LHCN-M2 (cell line): ENCODE measurements around the gene ZPR1. TPM values are rescaled to one million over a fixed set of nuclear protein-coding genes. Genes with fewer than 3 reads are reported as not detected.
"Not testable (repeated sequence)": the region's sequence is repeated elsewhere in the genome, so short reads cannot be mapped to it uniquely, and the experiment has no call there.

Experiments used
- DNase-seq: peaks from one replicate; pipeline ENCODE4 v3.0.0-alpha.2; 2012; ENCODE audit warnings: low read depth
- polyA plus RNA-seq: library from polyadenylated mRNA; unstranded; fragments of >200 nt; gene quantifications from one replicate; pipeline ENCODE4 v1.2.1, GENCODE V29; 2012; ENCODE audit warnings: missing spikeins
- total RNA-seq: library from RNA; depleted of rRNA; stranded (reverse); fragments of >200 nt; gene quantifications from 2 replicates; pipeline ENCODE4 v1.2.3, GENCODE V29; 2014; rRNA removed

Gene ZPR1, protein sequence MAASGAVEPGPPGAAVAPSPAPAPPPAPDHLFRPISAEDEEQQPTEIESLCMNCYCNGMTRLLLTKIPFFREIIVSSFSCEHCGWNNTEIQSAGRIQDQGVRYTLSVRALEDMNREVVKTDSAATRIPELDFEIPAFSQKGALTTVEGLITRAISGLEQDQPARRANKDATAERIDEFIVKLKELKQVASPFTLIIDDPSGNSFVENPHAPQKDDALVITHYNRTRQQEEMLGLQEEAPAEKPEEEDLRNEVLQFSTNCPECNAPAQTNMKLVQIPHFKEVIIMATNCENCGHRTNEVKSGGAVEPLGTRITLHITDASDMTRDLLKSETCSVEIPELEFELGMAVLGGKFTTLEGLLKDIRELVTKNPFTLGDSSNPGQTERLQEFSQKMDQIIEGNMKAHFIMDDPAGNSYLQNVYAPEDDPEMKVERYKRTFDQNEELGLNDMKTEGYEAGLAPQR
- total RNA-seq, result 67.5 and 78.7 TPM in 2 replicates
- polyA plus RNA-seq, result 43.9 TPM

DNA sequence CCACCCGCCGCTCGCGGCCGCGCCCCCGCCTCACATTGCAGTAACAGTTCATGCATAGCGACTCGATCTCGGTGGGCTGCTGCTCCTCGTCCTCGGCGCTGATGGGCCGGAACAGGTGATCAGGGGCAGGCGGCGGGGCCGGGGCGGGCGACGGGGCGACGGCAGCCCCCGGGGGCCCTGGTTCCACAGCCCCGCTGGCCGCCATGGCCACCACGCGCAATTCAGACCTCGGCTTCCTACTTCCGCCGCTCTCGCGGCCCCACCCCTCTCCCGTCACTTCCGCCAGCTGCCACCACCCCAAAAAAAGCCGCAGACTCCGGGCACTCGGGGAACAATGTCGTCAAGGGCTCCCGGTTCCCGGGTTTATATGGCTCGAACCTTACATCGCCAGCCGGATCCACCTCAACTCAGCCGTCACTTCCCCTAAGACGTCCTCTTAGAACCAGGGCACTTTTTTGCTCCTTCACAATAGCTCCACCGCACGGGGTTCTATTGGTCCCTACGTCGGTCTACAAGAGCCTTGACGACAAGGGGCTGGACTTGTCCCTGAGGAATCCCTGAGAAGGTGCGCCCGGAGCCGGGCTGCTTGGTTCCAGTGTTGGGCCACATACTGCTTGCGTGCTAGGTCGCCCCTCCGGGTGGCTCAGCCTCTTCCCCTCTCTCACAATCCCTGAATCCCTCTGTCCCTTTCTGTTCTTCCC, at the start of gene ZPR1:
ZPR1 (minus strand) TSS at position 238 of the 701 bp plus-strand sequence; CDS start at position 205, 33 bp downstream.
- DNase-seq, result peak; percentile 66

DNA sequence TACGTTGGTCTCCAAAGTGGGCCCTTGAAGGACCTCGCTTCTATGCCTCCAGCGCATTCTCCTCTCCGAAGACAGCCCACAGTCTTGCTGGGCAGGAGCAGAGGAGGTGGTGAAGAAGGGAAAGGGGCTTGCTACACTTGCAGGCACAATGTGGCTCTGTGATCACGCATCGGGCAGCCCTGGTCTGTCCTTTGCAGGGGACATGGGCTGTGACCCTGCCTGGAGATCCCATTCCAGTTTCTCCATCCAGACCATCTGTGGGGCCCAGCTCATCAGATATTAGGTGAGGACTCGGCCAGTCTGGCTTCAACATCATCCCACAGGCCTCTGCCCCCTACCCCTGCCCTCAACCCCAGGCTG, 48.8 kb upstream of the ZPR1 start:
- no peak for DNase-seq

DNA sequence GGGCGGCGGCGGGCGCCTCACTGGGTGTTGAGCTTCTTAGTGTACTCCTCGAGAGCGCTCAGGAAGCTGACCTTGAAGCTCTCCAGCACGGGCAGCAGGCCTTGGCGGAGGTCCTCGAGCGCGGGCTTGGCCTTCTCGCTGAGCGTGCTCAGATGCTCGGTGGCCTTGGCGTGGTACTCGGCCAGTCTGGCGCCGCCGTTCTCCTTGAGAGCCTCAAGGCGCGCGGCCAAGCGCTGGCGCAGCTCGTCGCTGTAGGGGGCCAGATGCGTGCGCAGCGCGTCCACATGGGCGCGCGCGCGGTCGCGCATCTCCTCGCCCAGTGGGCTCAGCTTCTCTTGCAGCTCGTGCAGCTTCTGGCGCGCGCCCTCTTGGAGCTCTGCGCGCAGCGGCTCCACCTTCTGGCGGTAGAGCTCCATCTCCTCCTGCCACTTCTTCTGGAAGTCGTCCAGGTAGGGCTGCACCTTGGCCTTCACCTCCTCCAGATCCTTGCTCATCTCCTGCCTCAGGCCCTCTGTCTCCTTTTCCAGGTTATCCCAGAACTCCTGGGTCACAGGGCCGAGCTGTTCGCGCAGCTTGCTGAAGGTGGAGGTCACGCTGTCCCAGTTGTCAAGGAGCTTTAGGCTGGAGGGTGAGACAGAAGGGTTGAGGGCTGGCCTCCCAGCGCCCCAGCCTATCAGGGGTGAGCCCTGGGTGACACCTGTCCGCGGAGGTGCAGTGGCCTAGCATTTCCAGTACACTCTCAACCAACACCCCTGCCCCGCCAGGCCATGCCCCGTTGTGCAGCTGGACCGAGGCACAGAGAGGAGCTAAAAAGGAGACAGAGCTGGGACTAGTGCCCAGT, 48.2 kb upstream of the ZPR1 start:
- DNase-seq, result peak; percentile 81

DNA sequence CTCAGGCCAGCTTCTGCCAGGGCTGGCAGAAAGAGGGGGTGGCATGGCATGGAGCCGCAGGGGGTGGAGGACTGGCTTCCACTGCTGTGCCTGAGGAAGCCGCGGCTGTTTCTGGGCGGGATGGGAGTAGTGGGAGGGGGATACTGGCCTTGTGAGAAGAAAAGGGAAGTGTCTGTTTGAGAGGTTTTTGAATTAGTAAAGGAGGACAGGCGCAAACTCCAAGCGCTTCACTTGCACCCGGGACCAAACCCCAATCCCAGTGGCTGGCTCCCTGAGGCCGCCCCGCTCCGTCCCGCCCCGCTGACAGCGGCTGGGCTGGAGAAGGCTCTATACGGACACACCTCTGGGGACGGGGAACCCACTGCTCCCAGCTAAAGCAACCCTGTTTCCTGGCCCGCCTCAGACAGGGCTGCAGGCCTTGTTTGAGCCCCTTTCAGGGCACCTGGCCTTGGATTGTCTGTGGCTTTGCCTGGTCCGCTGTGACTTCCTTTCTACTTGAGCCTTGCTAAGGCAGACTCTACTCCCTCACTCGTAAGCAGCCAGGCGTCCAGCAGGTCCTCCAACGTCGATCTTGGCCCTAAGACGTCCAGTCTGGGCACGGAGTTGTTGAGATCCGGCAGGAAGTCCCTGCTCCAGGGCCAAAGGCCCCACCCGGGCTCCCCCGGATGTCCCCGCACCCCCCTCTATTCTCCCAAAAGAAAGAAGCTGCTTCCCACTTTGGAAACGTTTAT, 47.4 kb upstream of the ZPR1 start:
- no peak for DNase-seq

DNA sequence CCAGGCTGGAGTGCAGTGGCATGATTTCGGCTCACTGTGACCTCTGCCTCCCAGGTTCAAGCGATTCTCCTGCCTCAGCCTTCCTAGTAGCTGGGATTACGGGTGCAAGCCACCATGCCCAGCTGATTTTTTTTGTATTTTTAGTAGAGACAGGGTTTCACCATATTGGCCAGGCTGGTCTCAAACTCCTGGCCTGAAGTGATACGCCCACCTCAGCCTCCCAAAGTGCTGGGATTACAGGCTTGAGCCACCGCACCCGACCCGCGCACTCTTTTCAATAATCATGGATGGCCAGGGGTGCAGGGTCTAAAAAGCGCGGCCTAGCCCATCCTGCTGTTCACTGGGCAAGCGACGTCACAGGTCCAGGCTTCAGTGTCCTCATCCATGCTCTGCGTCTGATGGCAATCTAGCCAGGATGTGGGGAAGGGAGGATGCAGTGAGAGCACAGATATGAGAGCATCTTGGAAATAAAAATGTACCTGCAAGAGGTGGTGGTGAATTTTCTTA, 46.8 kb upstream of the ZPR1 start:
- not testable (repeated sequence) for DNase-seq

DNA sequence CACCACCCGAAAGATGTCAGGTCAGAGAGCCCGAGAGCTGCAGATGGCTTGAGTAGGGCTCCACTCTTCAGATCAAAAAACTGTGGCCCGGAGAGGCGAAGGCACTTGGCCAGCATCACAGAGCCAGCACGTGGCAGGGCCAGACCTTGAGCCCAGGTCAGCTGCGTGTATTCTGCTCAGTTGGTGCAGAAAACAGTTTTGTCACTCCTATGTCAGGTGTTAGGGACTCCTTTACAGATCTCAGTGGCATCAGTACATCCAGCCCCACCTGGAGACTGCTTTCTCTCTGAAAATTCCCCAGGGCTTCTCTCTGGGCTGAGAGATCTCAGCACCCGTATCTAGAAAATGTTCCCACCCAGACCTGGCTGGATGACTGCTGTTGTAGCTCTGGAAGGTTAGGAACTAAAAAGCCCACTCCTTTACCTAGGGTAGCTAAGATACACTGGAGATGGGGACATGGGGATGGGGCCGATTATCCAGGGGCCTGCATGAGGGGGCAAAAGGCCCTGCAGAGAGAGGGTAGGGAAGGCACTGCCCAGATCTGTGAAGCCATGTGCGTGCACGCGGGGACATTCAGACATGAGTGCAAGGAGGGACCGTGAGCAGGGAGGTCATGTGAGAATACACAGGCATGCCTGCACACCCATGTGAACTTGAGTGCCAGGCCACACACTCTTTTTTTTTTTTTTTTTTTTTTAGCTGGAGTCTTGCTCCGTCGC, 46.2 kb upstream of the ZPR1 start:
- no peak for DNase-seq

DNA sequence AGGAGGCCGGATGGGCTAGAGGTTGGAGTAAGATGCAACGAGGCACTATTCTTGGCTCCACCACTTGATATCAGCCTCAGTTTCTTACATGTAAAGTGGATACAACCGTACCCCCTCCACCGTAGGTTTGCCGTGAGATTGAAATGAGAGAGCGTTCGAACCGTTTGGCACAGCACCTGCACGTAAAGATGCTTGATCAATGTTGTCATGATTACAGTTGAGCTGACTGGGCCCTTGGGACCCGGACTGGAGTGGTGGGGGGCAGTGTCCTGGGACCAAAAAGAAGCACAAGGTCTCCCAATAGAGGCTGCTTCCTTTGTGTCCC, 45.6 kb upstream of the ZPR1 start:
- no peak for DNase-seq

DNA sequence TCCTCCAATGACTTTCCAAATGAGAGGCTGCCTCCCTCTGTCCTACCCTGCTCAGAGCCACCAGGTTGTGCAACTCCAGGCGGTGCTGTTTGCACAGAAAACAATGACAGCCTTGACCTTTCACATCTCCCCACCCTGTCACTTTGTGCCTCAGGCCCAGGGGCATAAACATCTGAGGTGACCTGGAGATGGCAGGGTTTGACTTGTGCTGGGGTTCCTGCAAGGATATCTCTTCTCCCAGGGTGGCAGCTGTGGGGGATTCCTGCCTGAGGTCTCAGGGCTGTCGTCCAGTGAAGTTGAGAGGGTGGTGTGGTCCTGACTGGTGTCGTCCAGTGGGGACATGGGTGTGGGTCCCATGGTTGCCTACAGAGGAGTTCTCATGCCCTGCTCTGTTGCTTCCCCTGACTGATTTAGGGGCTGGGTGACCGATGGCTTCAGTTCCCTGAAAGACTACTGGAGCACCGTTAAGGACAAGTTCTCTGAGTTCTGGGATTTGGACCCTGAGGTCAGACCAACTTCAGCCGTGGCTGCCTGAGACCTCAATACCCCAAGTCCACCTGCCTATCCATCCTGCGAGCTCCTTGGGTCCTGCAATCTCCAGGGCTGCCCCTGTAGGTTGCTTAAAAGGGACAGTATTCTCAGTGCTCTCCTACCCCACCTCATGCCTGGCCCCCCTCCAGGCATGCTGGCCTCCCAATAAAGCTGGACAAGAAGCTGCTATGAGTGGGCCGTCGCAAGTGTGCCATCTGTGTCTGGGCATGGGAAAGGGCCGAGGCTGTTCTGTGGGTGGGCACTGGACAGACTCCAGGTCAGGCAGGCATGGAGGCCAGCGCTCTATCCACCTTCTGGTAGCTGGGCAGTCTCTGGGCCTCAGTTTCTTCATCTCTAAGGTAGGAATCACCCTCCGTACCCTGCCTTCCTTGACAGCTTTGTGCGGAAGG, 44.8 kb upstream of the ZPR1 start:
- no peak for DNase-seq

DNA sequence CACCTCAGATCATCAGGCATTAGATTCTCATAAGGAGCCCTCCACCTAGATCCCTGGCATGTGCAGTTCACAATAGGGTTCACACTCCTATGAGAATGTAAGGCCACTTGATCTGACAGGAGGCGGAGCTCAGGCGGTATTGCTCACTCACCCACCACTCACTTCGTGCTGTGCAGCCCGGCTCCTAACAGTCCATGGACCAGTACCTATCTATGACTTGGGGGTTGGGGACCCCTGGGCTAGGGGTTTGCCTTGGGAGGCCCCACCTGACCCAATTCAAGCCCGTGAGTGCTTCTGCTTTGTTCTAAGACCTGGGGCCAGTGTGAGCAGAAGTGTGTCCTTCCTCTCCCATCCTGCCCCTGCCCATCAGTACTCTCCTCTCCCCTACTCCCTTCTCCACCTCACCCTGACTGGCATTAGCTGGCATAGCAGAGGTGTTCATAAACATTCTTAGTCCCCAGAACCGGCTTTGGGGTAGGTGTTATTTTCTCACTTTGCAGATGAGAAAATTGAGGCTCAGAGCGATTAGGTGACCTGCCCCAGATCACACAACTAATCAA, 44.0 kb upstream of the ZPR1 start:
- no peak for DNase-seq

DNA sequence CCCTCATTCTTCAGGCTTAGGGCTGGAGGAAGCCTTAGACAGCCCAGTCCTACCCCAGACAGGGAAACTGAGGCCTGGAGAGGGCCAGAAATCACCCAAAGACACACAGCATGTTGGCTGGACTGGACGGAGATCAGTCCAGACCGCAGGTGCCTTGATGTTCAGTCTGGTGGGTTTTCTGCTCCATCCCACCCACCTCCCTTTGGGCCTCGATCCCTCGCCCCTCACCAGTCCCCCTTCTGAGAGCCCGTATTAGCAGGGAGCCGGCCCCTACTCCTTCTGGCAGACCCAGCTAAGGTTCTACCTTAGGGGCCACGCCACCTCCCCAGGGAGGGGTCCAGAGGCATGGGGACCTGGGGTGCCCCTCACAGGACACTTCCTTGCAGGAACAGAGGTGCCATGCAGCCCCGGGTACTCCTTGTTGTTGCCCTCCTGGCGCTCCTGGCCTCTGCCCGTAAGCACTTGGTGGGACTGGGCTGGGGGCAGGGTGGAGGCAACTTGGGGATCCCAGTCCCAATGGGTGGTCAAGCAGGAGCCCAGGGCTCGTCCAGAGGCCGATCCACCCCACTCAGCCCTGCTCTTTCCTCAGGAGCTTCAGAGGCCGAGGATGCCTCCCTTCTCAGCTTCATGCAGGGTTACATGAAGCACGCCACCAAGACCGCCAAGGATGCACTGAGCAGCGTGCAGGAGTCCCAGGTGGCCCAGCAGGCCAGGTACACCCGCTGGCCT, 42.5 kb upstream of the ZPR1 start:
- no peak for DNase-seq

DNA sequence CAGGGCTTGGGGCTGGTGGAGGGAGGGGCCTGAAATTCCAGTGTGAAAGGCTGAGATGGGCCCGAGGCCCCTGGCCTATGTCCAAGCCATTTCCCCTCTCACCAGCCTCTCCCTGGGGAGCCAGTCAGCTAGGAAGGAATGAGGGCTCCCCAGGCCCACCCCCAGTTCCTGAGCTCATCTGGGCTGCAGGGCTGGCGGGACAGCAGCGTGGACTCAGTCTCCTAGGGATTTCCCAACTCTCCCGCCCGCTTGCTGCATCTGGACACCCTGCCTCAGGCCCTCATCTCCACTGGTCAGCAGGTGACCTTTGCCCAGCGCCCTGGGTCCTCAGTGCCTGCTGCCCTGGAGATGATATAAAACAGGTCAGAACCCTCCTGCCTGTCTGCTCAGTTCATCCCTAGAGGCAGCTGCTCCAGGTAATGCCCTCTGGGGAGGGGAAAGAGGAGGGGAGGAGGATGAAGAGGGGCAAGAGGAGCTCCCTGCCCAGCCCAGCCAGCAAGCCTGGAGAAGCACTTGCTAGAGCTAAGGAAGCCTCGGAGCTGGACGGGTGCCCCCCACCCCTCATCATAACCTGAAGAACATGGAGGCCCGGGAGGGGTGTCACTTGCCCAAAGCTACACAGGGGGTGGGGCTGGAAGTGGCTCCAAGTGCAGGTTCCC, 41.8 kb upstream of the ZPR1 start, which contains the start of gene APOC3:
APOC3 (plus strand) TSS at position 383 of the 659 bp plus-strand sequence. CDS start 676 bp downstream, outside the sequence.
- DNase-seq, result no peak

DNA sequence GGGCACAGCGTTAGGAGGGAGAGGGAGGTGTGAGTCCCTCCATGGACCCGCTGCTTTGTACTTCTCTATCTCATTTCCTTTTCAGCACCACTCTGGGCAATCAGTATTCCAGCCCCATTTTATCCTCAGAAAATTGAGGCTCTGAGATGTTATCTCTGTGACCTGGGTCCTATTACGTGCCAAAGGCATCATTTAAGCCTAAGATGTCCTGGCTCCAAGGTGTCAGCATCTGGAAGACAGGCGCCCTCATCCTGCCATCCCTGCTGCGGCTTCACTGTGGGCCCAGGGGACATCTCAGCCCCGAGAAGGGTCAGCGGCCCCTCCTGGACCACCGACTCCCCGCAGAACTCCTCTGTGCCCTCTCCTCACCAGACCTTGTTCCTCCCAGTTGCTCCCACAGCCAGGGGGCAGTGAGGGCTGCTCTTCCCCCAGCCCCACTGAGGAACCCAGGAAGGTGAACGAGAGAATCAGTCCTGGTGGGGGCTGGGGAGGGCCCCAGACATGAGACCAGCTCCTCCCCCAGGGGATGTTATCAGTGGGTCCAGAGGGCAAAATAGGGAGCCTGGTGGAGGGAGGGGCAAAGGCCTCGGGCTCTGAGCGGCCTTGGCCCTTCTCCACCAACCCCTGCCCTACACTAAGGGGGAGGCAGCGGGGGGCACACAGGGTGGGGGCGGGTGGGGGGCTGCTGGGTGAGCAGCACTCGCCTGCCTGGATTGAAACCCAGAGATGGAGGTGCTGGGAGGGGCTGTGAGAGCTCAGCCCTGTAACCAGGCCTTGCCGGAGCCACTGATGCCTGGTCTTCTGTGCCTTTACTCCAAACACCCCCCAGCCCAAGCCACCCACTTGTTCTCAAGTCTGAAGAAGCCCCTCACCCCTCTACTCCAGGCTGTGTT, 41.1 kb upstream of the ZPR1 start:
- no peak for DNase-seq

DNA sequence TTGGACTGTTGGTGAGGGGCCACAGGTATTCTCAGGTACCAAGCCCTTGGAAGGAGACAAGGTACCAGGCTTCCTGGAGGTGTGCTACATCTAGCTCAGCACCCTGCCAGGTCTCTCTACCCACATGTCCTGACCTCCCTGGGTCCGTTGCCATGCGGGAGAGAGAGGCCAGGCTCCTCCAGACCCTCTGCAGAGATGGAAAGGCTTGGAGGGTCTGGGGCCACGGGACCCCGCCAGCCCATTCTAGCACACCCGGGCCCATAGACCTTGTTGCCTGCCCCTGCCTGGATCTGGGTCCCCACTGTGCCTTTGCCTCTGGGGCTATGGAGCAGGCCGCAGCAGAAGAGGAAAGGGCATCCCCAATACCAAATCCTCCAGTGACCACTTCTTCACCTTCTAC, 39.6 kb upstream of the ZPR1 start:
- DNase-seq, result no peak

DNA sequence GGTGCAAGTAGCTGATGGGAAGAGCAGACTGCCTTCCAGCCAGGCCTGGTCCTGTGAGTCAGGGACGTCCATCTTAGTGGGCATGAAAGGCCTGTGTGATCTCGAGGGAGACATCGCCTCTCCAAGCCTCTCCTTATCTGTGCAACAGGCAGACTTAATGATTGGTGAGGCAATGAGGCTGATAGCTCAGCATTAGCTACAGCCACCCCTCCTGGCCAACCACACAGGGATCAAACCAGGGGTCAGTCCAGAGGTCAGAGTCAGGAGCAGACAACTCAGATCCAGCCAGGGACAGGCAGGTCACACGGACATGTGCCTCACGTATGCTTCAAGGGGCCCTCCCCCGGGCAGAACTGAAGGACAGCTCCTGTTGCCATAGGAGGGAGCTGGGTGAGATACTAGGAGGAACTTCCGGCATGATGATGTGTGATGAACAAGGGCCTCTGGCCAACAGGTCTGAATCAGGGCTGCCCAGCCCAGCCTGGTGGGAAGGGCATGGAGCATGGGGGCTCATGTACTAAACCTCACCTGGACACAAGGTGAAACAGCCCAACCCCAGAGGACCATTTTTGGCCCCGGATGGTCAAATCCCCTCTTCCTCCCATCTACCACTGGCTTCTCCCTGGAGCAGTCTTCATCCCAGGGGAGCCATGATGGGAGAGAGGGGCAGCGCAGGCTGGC, 39.1 kb upstream of the ZPR1 start:
- no peak for DNase-seq

DNA sequence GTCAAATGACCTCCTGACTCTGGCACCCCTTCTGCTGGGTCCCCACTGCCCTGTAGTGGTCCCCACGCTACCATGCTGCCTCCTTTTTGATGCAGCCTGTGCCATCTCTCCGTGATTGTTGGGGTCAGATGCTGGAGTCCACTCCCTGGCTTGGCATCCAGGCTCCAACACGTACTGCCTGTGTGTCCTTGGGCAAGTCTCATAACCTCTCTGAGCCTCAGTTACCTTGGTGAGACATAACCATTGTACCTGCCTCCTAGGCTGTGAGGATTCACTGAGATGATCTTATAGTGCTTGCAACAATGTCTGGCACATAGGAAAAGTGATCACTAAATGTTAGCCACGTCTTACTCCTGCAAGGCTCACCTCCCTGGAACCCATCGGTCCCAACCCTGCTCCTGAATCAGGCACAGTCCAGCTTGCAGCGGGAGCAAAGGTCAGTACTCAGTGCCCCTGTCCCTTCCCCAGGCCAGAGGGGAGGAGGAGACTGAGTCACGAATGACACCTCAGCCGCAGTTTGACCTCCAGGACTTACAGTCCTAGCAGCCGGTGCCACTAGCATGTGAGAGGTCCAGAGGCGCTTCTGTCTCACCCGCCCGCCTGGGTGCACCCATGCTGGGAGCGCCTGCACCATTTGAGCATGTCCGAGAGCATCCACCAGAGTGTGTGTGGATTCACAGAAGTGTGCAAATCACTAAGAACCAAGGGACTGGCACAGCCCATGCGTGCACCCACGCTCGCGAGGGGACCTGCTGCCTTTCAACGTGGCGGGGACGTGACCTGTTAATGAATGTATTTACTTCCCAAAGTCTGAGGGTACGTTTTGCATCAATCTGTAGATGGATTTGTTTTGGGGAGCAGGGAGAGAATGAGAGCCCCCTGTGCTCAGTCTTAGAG, 38.3 kb upstream of the ZPR1 start:
- no peak for DNase-seq
